ENCODE measurements around the gene RTL9.
"Not testable (repeated sequence)": the region's sequence is repeated elsewhere in the genome, so short reads cannot be mapped to it uniquely, and the experiment has no call there.

Gene RTL9

DNA sequence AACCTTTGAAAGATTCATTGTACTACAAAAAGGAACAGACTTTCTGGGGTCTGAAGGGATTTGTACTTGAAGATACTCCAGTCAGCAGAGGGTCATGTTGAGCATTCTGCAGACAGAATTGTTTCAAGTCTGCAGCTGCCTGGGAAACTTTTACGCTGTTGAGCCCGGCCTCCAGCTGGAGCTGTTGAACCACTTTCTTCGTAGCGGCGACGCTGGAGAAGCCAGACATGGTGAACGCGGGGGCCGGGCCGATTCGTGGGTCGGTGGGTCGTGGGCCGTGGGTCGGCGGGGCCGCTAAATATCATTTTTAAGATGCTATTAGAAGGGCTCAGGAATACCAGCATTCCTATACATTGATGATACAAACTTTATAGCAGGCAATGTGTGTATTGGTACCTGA, 12.0 kb upstream of the RTL9 start:
- no peak for DNase-seq

- DNase-seq: no peak
Measured at GRCh38 chrX:110359273-110359672, 625 bp downstream of the RTL9 start.

GRCh38 chrX:110363244-110363643, 4.6 kb downstream of the RTL9 start:
- DNase-seq: no peak

DNA sequence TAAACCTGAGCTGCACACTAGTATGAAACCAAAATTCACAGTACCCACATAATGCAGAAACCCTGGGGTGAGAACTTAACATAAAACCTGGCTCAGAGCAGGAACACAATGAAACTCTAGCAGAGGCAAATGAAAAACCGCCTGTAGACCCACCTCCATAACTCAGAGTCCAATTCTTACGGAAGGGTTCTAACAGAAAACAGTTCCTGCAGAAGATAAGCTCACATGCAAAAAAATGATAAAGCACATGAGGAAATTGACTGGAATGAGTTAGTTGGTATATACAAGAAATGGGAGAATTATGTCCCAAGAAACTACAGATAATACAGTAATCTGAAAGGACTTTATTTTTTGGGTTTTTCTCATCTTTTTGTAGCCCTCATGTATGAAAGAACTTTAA, 14.7 kb downstream of the RTL9 start:
- no peak for DNase-seq

GRCh38 chrX:110374559-110374958, 15.9 kb downstream of the RTL9 start:
- no peak for DNase-seq

DNA sequence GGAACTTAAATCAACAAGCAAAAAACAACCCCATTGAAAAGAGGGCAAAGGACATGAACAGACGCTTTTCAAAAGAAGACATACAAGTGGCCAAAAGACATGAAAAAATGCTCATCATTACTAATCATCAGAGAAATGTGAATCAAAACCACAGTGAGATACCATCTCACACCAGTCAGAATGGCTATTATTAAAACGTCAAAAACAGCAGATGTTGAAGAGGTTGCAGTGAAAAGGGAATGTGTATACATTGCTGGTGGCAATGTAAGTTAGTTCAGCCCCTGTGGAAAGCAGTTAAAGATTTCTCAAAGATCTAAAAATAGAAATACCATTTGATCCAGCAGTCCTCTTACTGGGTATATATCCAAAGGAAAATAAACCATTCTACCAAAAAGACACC, 22.6 kb downstream of the RTL9 start:
- DNase-seq: no peak

DNA sequence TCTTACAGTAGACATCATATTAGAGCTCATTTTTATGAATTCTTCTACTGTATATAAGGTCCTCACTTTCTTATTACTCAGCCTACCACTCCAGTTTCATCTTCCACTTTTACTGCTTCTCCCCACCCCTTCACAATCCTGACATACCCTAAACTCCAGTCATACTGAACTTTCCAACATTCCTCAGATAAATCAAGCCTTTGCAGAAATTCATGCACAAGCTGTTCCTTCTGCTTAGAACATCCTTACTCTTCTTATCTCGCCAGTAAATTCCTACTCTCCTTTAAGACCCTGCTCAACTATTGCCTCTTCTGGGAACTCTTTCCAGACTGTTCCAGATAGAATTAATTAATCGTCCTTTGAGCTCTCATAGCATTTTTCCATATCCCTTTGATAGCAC, 24.8 kb downstream of the RTL9 start:
- DNase-seq: no peak

GRCh38 chrX:110384490-110384889, 25.8 kb downstream of the RTL9 start:
- no peak for DNase-seq

- DNase-seq: no peak
Measured at GRCh38 chrX:110389570-110389969, 30.9 kb downstream of the RTL9 start.

GRCh38 chrX:110391086-110391485, 32.4 kb downstream of the RTL9 start:
- no peak for DNase-seq

DNA sequence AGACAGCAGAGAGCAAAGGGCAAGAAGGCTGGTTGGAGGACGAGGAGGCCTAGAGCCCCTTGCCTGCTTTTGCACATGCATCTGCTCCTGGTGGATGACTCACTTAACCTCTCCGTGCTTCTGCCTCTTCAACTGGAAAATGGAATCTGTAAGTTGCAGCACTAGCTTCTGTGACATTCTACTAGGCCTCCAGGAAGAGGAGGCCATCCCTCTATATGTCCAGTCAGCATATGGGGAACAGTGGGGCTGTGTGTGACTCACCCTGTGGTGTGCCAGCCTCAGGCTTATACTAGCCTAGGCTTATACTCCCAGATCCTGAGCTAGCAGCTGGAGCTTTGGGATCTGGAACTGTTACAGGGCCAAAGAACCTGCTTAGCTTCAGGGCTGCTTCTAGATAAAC, 36.0 kb downstream of the RTL9 start:
- no peak for DNase-seq

DNA sequence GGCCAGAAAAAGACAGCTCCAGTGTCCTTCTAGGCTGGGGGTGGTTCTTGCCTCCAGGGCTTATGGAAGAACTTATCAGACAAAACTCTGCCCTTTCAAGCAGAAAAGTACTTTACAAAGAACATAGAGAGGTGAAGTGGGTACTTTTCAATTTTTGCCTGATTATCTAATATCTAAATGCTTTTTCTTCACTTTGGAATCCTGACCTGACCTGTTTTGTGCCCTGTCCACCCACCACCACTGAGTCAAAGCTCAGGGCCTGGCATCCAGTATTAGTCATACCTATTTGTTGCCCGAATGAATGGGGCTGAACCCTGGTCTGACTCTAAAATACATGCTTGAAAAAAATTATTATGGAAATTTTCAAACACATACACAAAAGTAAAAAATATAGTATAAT, 37.2 kb downstream of the RTL9 start:
- DNase-seq: no peak

- no peak for DNase-seq
Measured at GRCh38 chrX:110396735-110397134, 38.1 kb downstream of the RTL9 start.

GRCh38 chrX:110397339-110397738, 38.7 kb downstream of the RTL9 start:
- DNase-seq: no peak

- no peak for DNase-seq
Measured at GRCh38 chrX:110397904-110398303, 39.3 kb downstream of the RTL9 start.

DNA sequence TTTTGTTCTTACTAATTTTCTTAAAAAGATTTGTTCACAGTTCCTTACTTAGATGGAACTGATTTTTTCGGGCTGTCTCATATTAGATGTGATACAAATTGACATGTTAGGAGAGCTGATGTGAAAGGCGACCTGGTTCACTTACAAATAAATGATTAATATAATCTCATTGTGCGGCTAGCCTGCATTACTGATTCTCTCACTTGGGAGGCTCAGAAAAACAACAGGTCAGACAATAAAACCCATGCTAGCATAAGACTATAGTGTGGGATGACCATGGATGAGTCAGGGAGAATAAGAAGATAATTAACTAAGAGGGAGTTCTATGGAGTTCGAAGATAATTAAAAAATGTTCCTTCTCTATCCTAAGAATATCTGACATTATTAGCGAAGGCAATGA, 40.8 kb downstream of the RTL9 start:
- DNase-seq: no peak

- no peak for DNase-seq
Measured at GRCh38 chrX:110399966-110400365, 41.3 kb downstream of the RTL9 start.

DNA sequence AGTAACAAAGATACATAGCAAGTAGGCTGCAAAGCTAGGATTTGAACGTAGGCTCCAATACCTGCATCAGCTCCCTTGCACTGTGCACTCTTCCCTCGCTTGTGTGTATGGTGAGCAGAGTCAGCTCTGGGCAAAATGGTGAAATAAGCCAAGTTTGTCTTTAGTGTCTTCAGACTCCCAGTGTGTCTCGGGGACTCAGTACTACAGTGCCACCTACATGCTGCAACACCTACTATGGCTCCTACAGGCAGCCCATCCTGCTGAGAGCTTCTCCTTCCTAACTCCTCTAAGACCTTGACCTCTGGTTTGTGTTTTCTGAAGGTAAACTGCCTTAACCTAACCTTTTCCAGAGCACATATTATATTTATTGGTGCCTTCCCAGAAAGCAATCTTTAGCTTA, 42.5 kb downstream of the RTL9 start:
- DNase-seq: no peak

GRCh38 chrX:110402091-110402849, 43.6 kb downstream of the RTL9 start:
- DNase-seq: no peak

GRCh38 chrX:110402850-110403221, 44.2 kb downstream of the RTL9 start:
- no peak for DNase-seq

- no peak for DNase-seq
Measured at GRCh38 chrX:110403441-110404238, 45.0 kb downstream of the RTL9 start.

- no peak for DNase-seq
Measured at GRCh38 chrX:110404376-110404775, 45.7 kb downstream of the RTL9 start.

DNA sequence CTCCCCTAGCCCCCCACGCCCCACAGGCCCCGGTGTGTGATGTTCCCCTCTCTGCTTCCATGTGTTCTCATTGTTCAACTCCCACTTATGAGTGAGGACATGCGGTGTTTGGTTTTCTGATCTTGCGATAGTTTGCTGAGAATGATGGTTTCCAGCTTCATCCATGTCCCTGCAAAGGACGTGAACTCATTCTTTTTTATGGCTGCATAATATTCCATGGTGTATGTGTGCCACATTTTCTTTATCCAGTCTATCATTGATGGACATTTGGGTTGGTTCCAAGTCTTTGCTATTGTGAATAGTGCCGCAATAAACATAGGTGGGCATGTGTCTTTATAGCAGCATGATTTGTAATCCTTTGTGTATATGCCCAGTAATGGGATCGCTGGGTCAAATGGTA, 47.6 kb downstream of the RTL9 start:
- not testable (repeated sequence) for DNase-seq

DNA sequence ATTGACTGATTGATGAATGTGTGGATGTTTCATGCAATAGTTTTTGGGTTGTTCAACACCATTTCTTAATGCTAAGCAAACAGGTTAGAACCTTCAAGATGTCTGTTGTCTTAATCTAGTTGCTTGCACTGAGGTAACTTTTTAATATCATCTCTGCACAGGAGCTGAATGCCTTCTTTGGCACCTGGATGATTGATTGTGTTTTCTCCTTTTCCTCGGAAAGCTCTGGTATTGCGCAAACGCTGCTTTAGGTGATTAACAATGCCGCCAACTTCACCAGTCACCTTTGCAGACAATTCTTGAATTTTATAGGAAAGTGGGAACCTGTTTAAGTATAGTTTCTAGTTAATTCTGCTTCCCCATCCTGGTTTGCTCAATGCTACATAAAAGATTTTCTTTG, 48.2 kb downstream of the RTL9 start:
- no peak for DNase-seq
